K562 (cell line): Measurements from ENCODE around the gene TTC24. TPM values are rescaled to one million over a fixed set of nuclear protein-coding genes. Genes with fewer than 3 reads are reported as not detected.
A peak's percentile ranks its signal among the peaks of the same experiment; 100 is the strongest.

ENCODE experiments used
- ATAC-seq: fragments of 200-7000 bp; cut with Tn5 transposase; 3 replicates; pipeline ENCODE4 v1.9.1; 2020; ENCODE audit warnings: moderate library complexity
- BruUV-seq: library from RNA; stranded (reverse); fragments of 400-500 nt; replicated peaks from 2 replicates; lab custom pipeline; 2021; lab: Mats Ljungman, UMichigan
- CTCF ChIA-PET: fragments of 300-600 bp; formaldehyde crosslinking; extraction: SDS; loops from one replicate; lab custom pipeline; 2021; ENCODE audit warnings: low intra/inter-chr PET ratio; lab: Yijun Ruan, JAX
- POLR2A ChIA-PET: fragments of 300-600, 350-650 bp; sonication (Branson Sonifier 250); formaldehyde crosslinking; extraction: SDS; loops from one replicate; lab custom pipeline; 2021; ENCODE audit warnings: antibody characterized with exemption, inconsistent platforms; lab: Yijun Ruan, JAX
- DNase-seq, 4 experiments: peaks; one replicate each; pipeline versions ENCODE4 v3.0.0 to v3.0.0-alpha.2; 2011 to 2018; ENCODE audit warnings: low spot score in 3 of 4, mixed read lengths in 3 of 4; ENCODE audit errors: extremely low read depth in 1 of 4
- FAIRE-seq: peaks from 2 replicates; lab custom pipeline; 2011; peaks lifted over from hg19 to GRCh38; lab: Jason Lieb, UNC
- H2AFZ ChIP-seq: 2 replicates; pipeline ENCODE4 v1.6.0; 2011; ENCODE audit warnings: low read depth, low read length, control low read depth, inconsistent platforms
- H3K27ac ChIP-seq: fragments of 200-600 bp; 3 replicates; pipeline ENCODE4 v1.8.0; 2011; ENCODE audit warnings: low read depth, mild to moderate bottlenecking, control low read depth, inconsistent platforms, low read length, moderate library complexity, mixed read lengths; ENCODE audit errors: extremely low read depth
- H3K27me3 ChIP-seq, 2 experiments: fragments of 300-600 bp in 1 of 2; 2 replicates in 1 of 2; 3 replicates in 1 of 2; pipeline versions ENCODE4 v1.6.0 to v1.8.0; 2011; ENCODE audit warnings: inconsistent platforms in 2 of 2, low read length in 2 of 2, mild to moderate bottlenecking in 1 of 2, mixed read lengths in 1 of 2, moderate library complexity in 1 of 2; ENCODE audit not compliant: control insufficient read depth in 2 of 2, insufficient read depth in 2 of 2
- H3K36me3 ChIP-seq: fragments of 300-600 bp; 3 replicates; pipeline ENCODE4 v1.8.0; 2011; ENCODE audit warnings: mild to moderate bottlenecking, low read length, inconsistent platforms; ENCODE audit not compliant: control insufficient read depth, insufficient read depth
- H3K4me1 ChIP-seq, 2 experiments: fragments of 200-600 bp in 1 of 2; replicated peaks in 1 of 2; 2 replicates in 1 of 2; 3 replicates in 1 of 2; pipeline versions ENCODE4 v1.5.1 to v1.8.0; 2011; ENCODE audit warnings: inconsistent platforms in 2 of 2, low read length in 2 of 2, mild to moderate bottlenecking in 1 of 2, mixed read lengths in 1 of 2, moderate library complexity in 1 of 2; ENCODE audit not compliant: control insufficient read depth in 2 of 2, insufficient read depth in 2 of 2
- H3K4me2 ChIP-seq: 2 replicates; pipeline ENCODE4 v1.6.1; 2011; ENCODE audit warnings: low read length, control low read depth, inconsistent platforms, mixed read lengths; ENCODE audit not compliant: insufficient read depth
- H3K4me3 ChIP-seq: fragments of 200-600 bp; sonication (generic), shearing (Covaris generic); 2 replicates; pipeline ENCODE4 v1.5.1; 2016; ENCODE audit warnings: control low read depth, inconsistent platforms
- H3K79me2 ChIP-seq: fragments of 200-600 bp; 3 replicates; pipeline ENCODE4 v1.8.0; 2011; ENCODE audit warnings: low read length, inconsistent platforms; ENCODE audit not compliant: control insufficient read depth, insufficient read depth
- H3K9ac ChIP-seq, 2 experiments: 2 replicates each; pipeline versions ENCODE4 v1.6.0 to v1.6.1; 2011; ENCODE audit warnings: low read depth in 2 of 2, low read length in 2 of 2, control low read depth in 1 of 2, inconsistent platforms in 1 of 2, mild to moderate bottlenecking in 1 of 2, mixed read lengths in 1 of 2; ENCODE audit not compliant: insufficient read depth in 1 of 2
- H3K9me1 ChIP-seq: one replicate; pipeline ENCODE4 v1.6.0; 2011; ENCODE audit warnings: inconsistent platforms, mild to moderate bottlenecking, low read length, moderate library complexity; ENCODE audit not compliant: control insufficient read depth, insufficient read depth
- H3K9me3 ChIP-seq: replicated peaks from 2 replicates; pipeline ENCODE4 v1.5.1; 2011; ENCODE audit warnings: low read depth, low read length, inconsistent platforms; ENCODE audit not compliant: control insufficient read depth, insufficient read depth
- H4K20me1 ChIP-seq: replicated peaks from 2 replicates; pipeline ENCODE4 v1.6.1; 2011; ENCODE audit warnings: low read length, inconsistent platforms, mixed read lengths; ENCODE audit not compliant: control insufficient read depth, insufficient read depth
- SRSF7 ChIP-seq: fragments of 200-400 bp; formaldehyde crosslinking; optimal IDR thresholded peaks from 2 replicates; pipeline ENCODE3; 2017; ENCODE audit warnings: mild to moderate bottlenecking, low read depth, low read length
- ZFP36 ChIP-seq: fragments of 150-350 bp; IDR thresholded peaks from 2 replicates; pipeline ENCODE4 v1.6.1; 2018; ENCODE audit warnings: low read length, low read depth; ENCODE audit not compliant: partially characterized antibody
- WGBS: fragments of 100-300 bp; shearing (Covaris generic); methylation state at CpG from one replicate; pipeline ENCODE4 v1.1.6; 2016; ENCODE audit warnings: low coverage, mixed read lengths; ENCODE audit not compliant: insufficient coverage; ENCODE audit errors: missing lambda C conversion rate; 5-methylcytosine and 5-hydroxymethylcytosine counted together
- in situ Hi-C: fragments of 300-500 bp; cut with MboI; formaldehyde crosslinking; loops from 4 replicates; pipeline ENCODE4 v1.15.0; 2018; ENCODE audit warnings: inconsistent platforms, mixed read lengths
- intact Hi-C: fragments of 100-400 bp; cut with micrococcal nuclease; formaldehyde crosslinking; loops from 2 replicates; pipeline ENCODE4 v1.14.2; 2022
- polyA plus RNA-seq, 8 experiments: library from polyadenylated mRNA; depleted of rRNA in 4 of 8; stranded (reverse) in 5 of 8; unstranded in 3 of 8; fragments of >200 nt; fragmentation: Nextera tagmentation in 2 of 8; fragmentation: Illumina TruSeq in 1 of 8; extraction: Ambion mirVana in 2 of 8; extraction: Trizol in 1 of 8; gene quantifications; 2 replicates each; pipeline versions ENCODE4 v1.2.1 to v1.2.3, GENCODE V29; 2011 to 2014; ENCODE audit warnings: inconsistent platforms in 1 of 8, missing spikeins in 1 of 8
- total RNA-seq, 7 experiments: library from RNA; depleted of rRNA in 6 of 7; stranded (reverse); fragments of >200 nt in 6 of 7; fragmentation: Illumina TruSeq in 2 of 7; extraction: Trizol in 2 of 7; gene quantifications; 2 replicates each; pipeline versions ENCODE4 v1.2.1 to v1.2.3, GENCODE V29; 2011 to 2021; ENCODE audit warnings: low replicate concordance in 1 of 7
- TF ChIP-seq, protein P1 (sequence below): fragments of 450-650 bp; IDR thresholded peaks from 2 replicates; pipeline ENCODE4 v1.6.1; 2016
- TF ChIP-seq, protein P2 (sequence below), 2 experiments: IDR thresholded peaks in 1 of 2; conservative IDR thresholded peaks in 1 of 2; 2 replicates each; pipeline ENCODE4 v1.6.1; 2016; ENCODE audit warnings: low read depth in 2 of 2, mild to moderate bottlenecking in 1 of 2, missing compliant biosample characterization in 1 of 2, missing genetic modification characterization in 1 of 2, moderate library complexity in 1 of 2
- TF ChIP-seq, protein P3 (sequence below), 2 experiments: fragments of 450-650 bp in 1 of 2; sonication (generic) in 1 of 2; formaldehyde crosslinking in 1 of 2; IDR thresholded peaks; 2 replicates each; pipeline versions ENCODE4 v1.7.1 to v1.9.0; 2016 to 2022; ENCODE audit warnings: inconsistent platforms in 1 of 2, mild to moderate bottlenecking in 1 of 2, missing genetic modification reagents in 1 of 2

Gene TTC24
- total and polyA plus RNA-seq, 9 of the 15 experiments (the other 6 are each of a cell fraction or from before 2014, with no cell fraction given): not detected

DNA sequence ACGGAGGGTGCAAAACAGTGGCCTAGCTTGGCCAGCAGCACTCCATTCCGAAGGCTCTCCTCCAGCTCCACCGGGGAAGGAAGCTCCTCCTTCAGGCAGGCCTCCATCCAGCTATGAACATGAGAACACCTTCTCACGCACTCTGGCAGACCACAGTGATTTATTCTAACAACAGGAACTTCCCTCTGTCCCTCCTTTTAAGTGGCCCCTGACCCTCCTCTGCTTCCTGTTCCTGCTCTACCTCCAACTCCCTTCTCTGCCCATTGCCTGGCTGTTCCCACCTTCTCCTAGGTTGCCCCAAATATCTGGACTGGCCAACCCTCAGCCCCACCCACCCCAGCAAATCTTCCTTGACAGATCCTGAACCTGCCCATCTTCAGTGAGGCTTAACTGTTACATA, 13.1 kb upstream of the TTC24 start:
- intact Hi-C loops: no loop called here
- TF ChIP-seq SRSF7 (no peak), ZFP36 (peak; percentile 35)
- TF ChIP-seq, protein P1, sequence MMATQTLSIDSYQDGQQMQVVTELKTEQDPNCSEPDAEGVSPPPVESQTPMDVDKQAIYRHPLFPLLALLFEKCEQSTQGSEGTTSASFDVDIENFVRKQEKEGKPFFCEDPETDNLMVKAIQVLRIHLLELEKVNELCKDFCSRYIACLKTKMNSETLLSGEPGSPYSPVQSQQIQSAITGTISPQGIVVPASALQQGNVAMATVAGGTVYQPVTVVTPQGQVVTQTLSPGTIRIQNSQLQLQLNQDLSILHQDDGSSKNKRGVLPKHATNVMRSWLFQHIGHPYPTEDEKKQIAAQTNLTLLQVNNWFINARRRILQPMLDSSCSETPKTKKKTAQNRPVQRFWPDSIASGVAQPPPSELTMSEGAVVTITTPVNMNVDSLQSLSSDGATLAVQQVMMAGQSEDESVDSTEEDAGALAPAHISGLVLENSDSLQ: peak; percentile 20; the same call in 1 of the 2 replicates
- TF ChIP-seq, protein P2, sequence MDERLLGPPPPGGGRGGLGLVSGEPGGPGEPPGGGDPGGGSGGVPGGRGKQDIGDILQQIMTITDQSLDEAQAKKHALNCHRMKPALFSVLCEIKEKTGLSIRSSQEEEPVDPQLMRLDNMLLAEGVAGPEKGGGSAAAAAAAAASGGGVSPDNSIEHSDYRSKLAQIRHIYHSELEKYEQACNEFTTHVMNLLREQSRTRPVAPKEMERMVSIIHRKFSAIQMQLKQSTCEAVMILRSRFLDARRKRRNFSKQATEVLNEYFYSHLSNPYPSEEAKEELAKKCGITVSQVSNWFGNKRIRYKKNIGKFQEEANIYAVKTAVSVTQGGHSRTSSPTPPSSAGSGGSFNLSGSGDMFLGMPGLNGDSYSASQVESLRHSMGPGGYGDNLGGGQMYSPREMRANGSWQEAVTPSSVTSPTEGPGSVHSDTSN (CRISPR knock-in tag; IDR thresholded peaks at IDR 0.05; ENCODE audit: low read depth): no peak
- TF ChIP-seq, protein P2 (tag; conservative IDR thresholded peaks at IDR 0.05; ENCODE audit: low read depth): 0 out of 2 replicates have a peak, but pooled peaks have one; percentile 14
- TF ChIP-seq, protein P3, sequence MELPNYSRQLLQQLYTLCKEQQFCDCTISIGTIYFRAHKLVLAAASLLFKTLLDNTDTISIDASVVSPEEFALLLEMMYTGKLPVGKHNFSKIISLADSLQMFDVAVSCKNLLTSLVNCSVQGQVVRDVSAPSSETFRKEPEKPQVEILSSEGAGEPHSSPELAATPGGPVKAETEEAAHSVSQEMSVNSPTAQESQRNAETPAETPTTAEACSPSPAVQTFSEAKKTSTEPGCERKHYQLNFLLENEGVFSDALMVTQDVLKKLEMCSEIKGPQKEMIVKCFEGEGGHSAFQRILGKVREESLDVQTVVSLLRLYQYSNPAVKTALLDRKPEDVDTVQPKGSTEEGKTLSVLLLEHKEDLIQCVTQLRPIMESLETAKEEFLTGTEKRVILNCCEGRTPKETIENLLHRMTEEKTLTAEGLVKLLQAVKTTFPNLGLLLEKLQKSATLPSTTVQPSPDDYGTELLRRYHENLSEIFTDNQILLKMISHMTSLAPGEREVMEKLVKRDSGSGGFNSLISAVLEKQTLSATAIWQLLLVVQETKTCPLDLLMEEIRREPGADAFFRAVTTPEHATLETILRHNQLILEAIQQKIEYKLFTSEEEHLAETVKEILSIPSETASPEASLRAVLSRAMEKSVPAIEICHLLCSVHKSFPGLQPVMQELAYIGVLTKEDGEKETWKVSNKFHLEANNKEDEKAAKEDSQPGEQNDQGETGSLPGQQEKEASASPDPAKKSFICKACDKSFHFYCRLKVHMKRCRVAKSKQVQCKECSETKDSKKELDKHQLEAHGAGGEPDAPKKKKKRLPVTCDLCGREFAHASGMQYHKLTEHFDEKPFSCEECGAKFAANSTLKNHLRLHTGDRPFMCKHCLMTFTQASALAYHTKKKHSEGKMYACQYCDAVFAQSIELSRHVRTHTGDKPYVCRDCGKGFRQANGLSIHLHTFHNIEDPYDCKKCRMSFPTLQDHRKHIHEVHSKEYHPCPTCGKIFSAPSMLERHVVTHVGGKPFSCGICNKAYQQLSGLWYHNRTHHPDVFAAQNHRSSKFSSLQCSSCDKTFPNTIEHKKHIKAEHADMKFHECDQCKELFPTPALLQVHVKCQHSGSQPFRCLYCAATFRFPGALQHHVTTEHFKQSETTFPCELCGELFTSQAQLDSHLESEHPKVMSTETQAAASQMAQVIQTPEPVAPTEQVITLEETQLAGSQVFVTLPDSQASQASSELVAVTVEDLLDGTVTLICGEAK (IDR thresholded peaks at IDR 0.05): peak; percentile 47; the same call in 1 of the 2 replicates
- TF ChIP-seq, protein P3 (CRISPR knock-in tag; IDR thresholded peaks at IDR 0.05): no peak

More for the DNA sequence above, 13.1 kb upstream of the TTC24 start:
- Histone ChIP-seq H3K79me2 (peaks cover 13% of the 10 kb centered on the region; the same call in 2 of the 3 replicates), H3K9ac (no peak overlapping the region), H3K9me3 (no peaks in the 10 kb centered on the region), H3K4me1 (peaks cover 0 to 7% of the 10 kb centered on the region in 2 experiments; a peak in 3 of 5 replicates), H3K36me3 (peaks cover 24% of the 10 kb centered on the region), H3K27me3 (no peaks in the 10 kb centered on the region), H3K4me2 (no peak overlapping the region), H3K4me3 (no peak overlapping the region), H2AFZ (no peak overlapping the region), H3K9me1 (peaks cover 4% of the 10 kb centered on the region), H4K20me1 (no peaks in the 10 kb centered on the region; the same call in 1 of the 2 replicates), H3K27ac (no peak overlapping the region)
- no TSS peak for BruUV-seq
- FAIRE-seq (no peak), DNase-seq (no peak), ATAC-seq (peak; percentile 23; the same call in 1 of the 3 replicates)
- CTCF ChIA-PET: no interaction called here
- 66% methylated on average over 4 of the region's 4 CpGs for WGBS
- in situ Hi-C loops: no loop called here
- POLR2A ChIA-PET: interaction anchor here (0.7 to 1.4 kb wide), 4 partner anchors 12 to 69 kb away, joined by 3 to 4 read pairs (median 4); no protein-coding TSS in a partner anchor
